ENCODE measurements around the gene PRPF18.

- TF ChIP-seq POLR2A (IDR thresholded peaks at IDR 0.05; ENCODE audit: low read length) (no peak), EHF (CRISPR knock-in tag; IDR thresholded peaks at IDR 0.05) (no peak), CEBPB (IDR thresholded peaks at IDR 0.05) (no peak), FOSL2 (IDR thresholded peaks at IDR 0.05) (no peak), FOSL2 (CRISPR knock-in tag; IDR thresholded peaks at IDR 0.05) (no peak), RFX5 (IDR thresholded peaks at IDR 0.05) (no peak), PBX3 (IDR thresholded peaks at IDR 0.05) (no peak)
- TF ChIP-seq, protein P1, sequence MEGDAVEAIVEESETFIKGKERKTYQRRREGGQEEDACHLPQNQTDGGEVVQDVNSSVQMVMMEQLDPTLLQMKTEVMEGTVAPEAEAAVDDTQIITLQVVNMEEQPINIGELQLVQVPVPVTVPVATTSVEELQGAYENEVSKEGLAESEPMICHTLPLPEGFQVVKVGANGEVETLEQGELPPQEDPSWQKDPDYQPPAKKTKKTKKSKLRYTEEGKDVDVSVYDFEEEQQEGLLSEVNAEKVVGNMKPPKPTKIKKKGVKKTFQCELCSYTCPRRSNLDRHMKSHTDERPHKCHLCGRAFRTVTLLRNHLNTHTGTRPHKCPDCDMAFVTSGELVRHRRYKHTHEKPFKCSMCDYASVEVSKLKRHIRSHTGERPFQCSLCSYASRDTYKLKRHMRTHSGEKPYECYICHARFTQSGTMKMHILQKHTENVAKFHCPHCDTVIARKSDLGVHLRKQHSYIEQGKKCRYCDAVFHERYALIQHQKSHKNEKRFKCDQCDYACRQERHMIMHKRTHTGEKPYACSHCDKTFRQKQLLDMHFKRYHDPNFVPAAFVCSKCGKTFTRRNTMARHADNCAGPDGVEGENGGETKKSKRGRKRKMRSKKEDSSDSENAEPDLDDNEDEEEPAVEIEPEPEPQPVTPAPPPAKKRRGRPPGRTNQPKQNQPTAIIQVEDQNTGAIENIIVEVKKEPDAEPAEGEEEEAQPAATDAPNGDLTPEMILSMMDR (IDR thresholded peaks at IDR 0.05), result no peak
These were observed 46.9 kb downstream of the PRPF18 start for GRCh38 chr10:13633689-13634088.

All from A549 (cell line).